LoVo (cell line): ENCODE measurements around the gene SCAI.
A peak's percentile ranks its signal among the peaks of the same experiment; 100 is the strongest.
"Not testable (repeated sequence)": the region's sequence is repeated elsewhere in the genome, so short reads cannot be mapped to it uniquely, and the experiment has no call there.

ENCODE experiments used
- DNase-seq: peaks from one replicate; pipeline ENCODE4 v3.0.0-alpha.2; 2016; ENCODE audit warnings: low spot score

SCAI gene

GRCh38 chr9:125150349-125151245 lies 7.3 kb upstream of the SCAI start:
- DNase-seq = no peak

GRCh38 chr9:125147401-125147951 lies 4.1 kb upstream of the SCAI start:
- DNase-seq = no peak

GRCh38 chr9:125146247-125146646 lies 2.9 kb upstream of the SCAI start:
- DNase-seq = no peak

GRCh38 chr9:125145425-125145824 lies 2.1 kb upstream of the SCAI start:
- DNase-seq = no peak

GRCh38 chr9:125142560-125143376 lies 560 bp downstream of the SCAI start:
- DNase-seq = no peak

- DNase-seq = no peak
Observed at GRCh38 chr9:125141751-125142150, 1.6 kb downstream of the SCAI start.

- no peak for DNase-seq
Observed at GRCh38 chr9:125141251-125141650, 2.1 kb downstream of the SCAI start.

- no peak for DNase-seq
Observed at GRCh38 chr9:125140576-125140975, 2.8 kb downstream of the SCAI start.

- no peak for DNase-seq
Observed at GRCh38 chr9:125137200-125137599, 6.1 kb downstream of the SCAI start.

- DNase-seq = no peak
Observed at GRCh38 chr9:125134976-125135375, 8.4 kb downstream of the SCAI start.

- no peak for DNase-seq
Observed at GRCh38 chr9:125133403-125134329, 9.7 kb downstream of the SCAI start.

GRCh38 chr9:125131778-125132177 lies 11.6 kb downstream of the SCAI start:
- no peak for DNase-seq

GRCh38 chr9:125126019-125126746 lies 17.1 kb downstream of the SCAI start:
- DNase-seq = peak; percentile 44

GRCh38 chr9:125125523-125125922 lies 17.8 kb downstream of the SCAI start:
- no peak for DNase-seq

- no peak for DNase-seq
Observed at GRCh38 chr9:125121146-125121545, 22.2 kb downstream of the SCAI start.

GRCh38 chr9:125119643-125120286 lies 23.6 kb downstream of the SCAI start:
- no peak for DNase-seq

GRCh38 chr9:125118696-125119095 lies 24.6 kb downstream of the SCAI start:
- DNase-seq = not testable (repeated sequence)

- DNase-seq = not testable (repeated sequence)
Observed at GRCh38 chr9:125114503-125114902, 28.8 kb downstream of the SCAI start.

GRCh38 chr9:125110464-125110863 lies 32.9 kb downstream of the SCAI start:
- DNase-seq = no peak

GRCh38 chr9:125108541-125108940 lies 34.8 kb downstream of the SCAI start:
- DNase-seq = not testable (repeated sequence)
